Measurements from ENCODE around the gene TOMT. TPM values are rescaled to one million over a fixed set of nuclear protein-coding genes. Genes with fewer than 3 reads are reported as not detected.

TOMT gene
- total RNA-seq, 1 experiment from 2014 or later = not detected

- POLR2A ChIA-PET = no interaction called here
- no peaks in the 10 kb centered on the region for H3K27me3 Mint-ChIP-seq (ENCODE audit: low read depth)
- no peak overlapping the region for H3K4me3 Mint-ChIP-seq
- CTCF ChIA-PET = interaction anchor here (0.8 to 2.0 kb wide), 4 partner anchors 9 to 41 kb away, joined by 3 to 11 read pairs (median 4); no protein-coding TSS in a partner anchor
- H3K4me1 Mint-ChIP-seq = peaks cover 23% of the 10 kb centered on the region
- no peak for ATAC-seq
- peaks cover 14% of the 10 kb centered on the region for H3K36me3 Mint-ChIP-seq
- no peaks in the 10 kb centered on the region for H3K9me3 Mint-ChIP-seq
- no peak overlapping the region for H3K27ac Mint-ChIP-seq
- TF ChIP-seq ATF6 (CRISPR knock-in tag; IDR thresholded peaks at IDR 0.05) (no peak), TP53 (CRISPR knock-in tag; IDR thresholded peaks at IDR 0.05) (no peak), ZNF423 (CRISPR knock-in tag; IDR thresholded peaks at IDR 0.05) (no peak), SMAD3 (CRISPR knock-in tag; IDR thresholded peaks at IDR 0.05; ENCODE audit: borderline replicate concordance) (no peak)
- DNase-seq (ENCODE audit: low spot score) = no peak
Measured at GRCh38 chr11:72066855-72067254, 38.9 kb upstream of the TOMT start.

GRCh38 chr11:72067266-72067665 is 38.5 kb upstream of the TOMT start:
- Mint-ChIP-seq H3K4me3 (no peak overlapping the region), H3K4me1 (peaks cover 27% of the 10 kb centered on the region), H3K27me3 (ENCODE audit: low read depth) (no peaks in the 10 kb centered on the region), H3K27ac (no peak overlapping the region; the same call in 1 of the 2 replicates), H3K36me3 (peaks cover 10% of the 10 kb centered on the region), H3K9me3 (no peaks in the 10 kb centered on the region)
- ATAC-seq (no peak), DNase-seq (ENCODE audit: low spot score) (no peak)
- TF ChIP-seq E2F5 (CRISPR knock-in tag; IDR thresholded peaks at IDR 0.05) (no peak), TCF7 (CRISPR knock-in tag; IDR thresholded peaks at IDR 0.05; ENCODE audit: low read depth) (no peak), ZNF138 (CRISPR knock-in tag; conservative IDR thresholded peaks at IDR 0.05) (no peak), SOX15 (CRISPR knock-in tag; IDR thresholded peaks at IDR 0.05) (no peak), TP53 (CRISPR knock-in tag; IDR thresholded peaks at IDR 0.05) (no peak), RELA (CRISPR knock-in tag; IDR thresholded peaks at IDR 0.05; ENCODE audit: borderline replicate concordance) (no peak)
- POLR2A ChIA-PET = interaction anchor here (0.5 kb wide), 1 partner anchor 147 kb away, joined by 3 read pairs; no protein-coding TSS in a partner anchor
- CTCF ChIA-PET = interaction anchor here (1.0 to 2.0 kb wide), 3 partner anchors 10 to 42 kb away, joined by 3 to 11 read pairs (median 4); no protein-coding TSS in a partner anchor

- Mint-ChIP-seq H3K27me3 (ENCODE audit: low read depth) (no peaks in the 10 kb centered on the region), H3K4me1 (peaks cover 31% of the 10 kb centered on the region), H3K9me3 (no peaks in the 10 kb centered on the region), H3K4me3 (no peak overlapping the region), H3K36me3 (peaks cover 8% of the 10 kb centered on the region), H3K27ac (peak overlapping the region; percentile 50)
- DNase-seq (ENCODE audit: low spot score) (no peak), ATAC-seq (no peak)
- ChIA-PET CTCF (interaction anchor here (1.0 to 2.0 kb wide), 3 partner anchors 10 to 42 kb away, joined by 3 to 11 read pairs (median 4); no protein-coding TSS in a partner anchor), POLR2A (interaction anchor here (0.5 kb wide), 1 partner anchor 148 kb away, joined by 3 read pairs; no protein-coding TSS in a partner anchor)
- TF ChIP-seq ZNF512 (CRISPR knock-in tag; IDR thresholded peaks at IDR 0.05; ENCODE audit: borderline replicate concordance) = no peak
Measured at GRCh38 chr11:72067676-72068075, 38.0 kb upstream of the TOMT start.

- H3K36me3 Mint-ChIP-seq = peaks cover 11% of the 10 kb centered on the region
- H3K4me3 Mint-ChIP-seq = no peak overlapping the region
- ATAC-seq (no peak), DNase-seq (ENCODE audit: low spot score) (no peak)
- no peaks in the 10 kb centered on the region for H3K9me3 Mint-ChIP-seq
- H3K4me1 Mint-ChIP-seq = peaks cover 37% of the 10 kb centered on the region
- 0 out of 2 replicates have a peak overlapping the region, but pooled peaks have one; percentile 39 for H3K27ac Mint-ChIP-seq
- ChIA-PET CTCF (interaction anchor here (5.1 kb wide), 1 partner anchor 44 kb away, joined by 28 read pairs; no protein-coding TSS in a partner anchor), POLR2A (no interaction called here)
- H3K27me3 Mint-ChIP-seq (ENCODE audit: low read depth) = no peaks in the 10 kb centered on the region
- TF ChIP-seq ZNF281 (CRISPR knock-in tag; IDR thresholded peaks at IDR 0.05) (no peak), JAZF1 (CRISPR knock-in tag; IDR thresholded peaks at IDR 0.05) (no peak), IRF1 (CRISPR knock-in tag; IDR thresholded peaks at IDR 0.05) (no peak), E2F4 (CRISPR knock-in tag; IDR thresholded peaks at IDR 0.05; ENCODE audit: borderline replicate concordance, low read depth) (no peak), PREB (CRISPR knock-in tag; IDR thresholded peaks at IDR 0.05; ENCODE audit: borderline replicate concordance) (no peak), SP1 (CRISPR knock-in tag; conservative IDR thresholded peaks at IDR 0.05) (no peak), ZNF317 (CRISPR knock-in tag; IDR thresholded peaks at IDR 0.05; ENCODE audit: borderline replicate concordance, low read depth) (no peak), IRF2 (CRISPR knock-in tag; IDR thresholded peaks at IDR 0.05; ENCODE audit: borderline replicate concordance, low read depth) (no peak)
Measured at GRCh38 chr11:72069200-72069599, 36.5 kb upstream of the TOMT start.
